Measurements from ENCODE around the gene DCTPP1.

DNA sequence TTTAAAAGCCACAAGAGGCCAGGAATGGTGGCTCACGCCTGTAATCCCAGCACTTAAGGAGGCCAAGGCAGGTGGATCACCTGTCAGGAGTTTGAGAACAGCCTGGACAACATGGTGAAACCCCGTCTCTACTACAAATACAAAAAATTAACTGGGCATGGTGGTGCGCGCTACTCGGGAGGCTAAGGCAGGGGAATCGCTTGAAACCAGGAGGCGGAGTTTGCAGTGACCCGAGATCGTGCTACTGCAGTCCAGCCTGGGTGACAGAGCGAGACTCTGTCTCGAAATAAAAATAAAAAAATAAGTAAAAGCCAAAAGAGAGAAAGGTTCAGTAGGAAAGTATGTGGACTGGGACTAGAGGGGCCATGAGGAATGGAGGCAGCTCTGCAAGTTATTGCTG, 29.6 kb upstream of the DCTPP1 start:
- TF ChIP-seq, protein P1, sequence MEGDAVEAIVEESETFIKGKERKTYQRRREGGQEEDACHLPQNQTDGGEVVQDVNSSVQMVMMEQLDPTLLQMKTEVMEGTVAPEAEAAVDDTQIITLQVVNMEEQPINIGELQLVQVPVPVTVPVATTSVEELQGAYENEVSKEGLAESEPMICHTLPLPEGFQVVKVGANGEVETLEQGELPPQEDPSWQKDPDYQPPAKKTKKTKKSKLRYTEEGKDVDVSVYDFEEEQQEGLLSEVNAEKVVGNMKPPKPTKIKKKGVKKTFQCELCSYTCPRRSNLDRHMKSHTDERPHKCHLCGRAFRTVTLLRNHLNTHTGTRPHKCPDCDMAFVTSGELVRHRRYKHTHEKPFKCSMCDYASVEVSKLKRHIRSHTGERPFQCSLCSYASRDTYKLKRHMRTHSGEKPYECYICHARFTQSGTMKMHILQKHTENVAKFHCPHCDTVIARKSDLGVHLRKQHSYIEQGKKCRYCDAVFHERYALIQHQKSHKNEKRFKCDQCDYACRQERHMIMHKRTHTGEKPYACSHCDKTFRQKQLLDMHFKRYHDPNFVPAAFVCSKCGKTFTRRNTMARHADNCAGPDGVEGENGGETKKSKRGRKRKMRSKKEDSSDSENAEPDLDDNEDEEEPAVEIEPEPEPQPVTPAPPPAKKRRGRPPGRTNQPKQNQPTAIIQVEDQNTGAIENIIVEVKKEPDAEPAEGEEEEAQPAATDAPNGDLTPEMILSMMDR (conservative IDR thresholded peaks at IDR 0.05; ENCODE audit: low read length) = no peak
- no peak for TF ChIP-seq EZH2phosphoT487 (IDR thresholded peaks at IDR 0.05; ENCODE audit: borderline replicate concordance)
